Nephron (organoid): ENCODE data around the gene SIGLEC6.

Experiments
- H3K27ac Mint-ChIP-seq, 3 experiments: 2 replicates each; pipeline ENCODE4 v1.8.0; 2020; ENCODE audit warnings: mixed read lengths in 3 of 3, mild to moderate bottlenecking in 2 of 3, moderate library complexity in 1 of 3
- H3K27me3 Mint-ChIP-seq: 2 replicates; pipeline ENCODE4 v1.8.0; 2021; ENCODE audit warnings: low read depth, mild to moderate bottlenecking, moderate library complexity, mixed read lengths
- H3K36me3 Mint-ChIP-seq: 2 replicates; pipeline ENCODE4 v1.8.0; 2020; ENCODE audit warnings: low read depth, mixed read lengths
- H3K4me1 Mint-ChIP-seq: 2 replicates; pipeline ENCODE4 v1.8.0; 2020; ENCODE audit warnings: mixed read lengths
- H3K4me3 Mint-ChIP-seq, 3 experiments: 2 replicates each; pipeline ENCODE4 v1.8.0; 2020; ENCODE audit warnings: mild to moderate bottlenecking in 3 of 3, mixed read lengths in 3 of 3, moderate library complexity in 2 of 3
- H3K9me3 Mint-ChIP-seq: 2 replicates; pipeline ENCODE4 v1.8.0; 2020; ENCODE audit warnings: mixed read lengths
- CTCF ChIP-seq, 3 experiments: fragments of 200-600 bp; sonication (generic); IDR thresholded peaks; one replicate each; pipeline ENCODE4 v1.5.0; 2021; ENCODE audit warnings: antibody characterized with exemption in 3 of 3; ENCODE audit not compliant: unreplicated experiment in 3 of 3

SIGLEC6 gene

GRCh38 chr19:51497666-51498065, 33.8 kb downstream of the SIGLEC6 start:
- peaks cover 27% of the 10 kb centered on the region for H3K9me3 Mint-ChIP-seq
- TF ChIP-seq CTCF (IDR thresholded peaks at IDR 0.05; ENCODE audit: unreplicated experiment in 3 of 3), result no peak
- H3K4me3 Mint-ChIP-seq, result no peak overlapping the region
- no peak overlapping the region for H3K27ac Mint-ChIP-seq
- H3K36me3 Mint-ChIP-seq, result no peaks in the 10 kb centered on the region
- H3K27me3 Mint-ChIP-seq, result no peaks in the 10 kb centered on the region
- no peaks in the 10 kb centered on the region for H3K4me1 Mint-ChIP-seq

DNA sequence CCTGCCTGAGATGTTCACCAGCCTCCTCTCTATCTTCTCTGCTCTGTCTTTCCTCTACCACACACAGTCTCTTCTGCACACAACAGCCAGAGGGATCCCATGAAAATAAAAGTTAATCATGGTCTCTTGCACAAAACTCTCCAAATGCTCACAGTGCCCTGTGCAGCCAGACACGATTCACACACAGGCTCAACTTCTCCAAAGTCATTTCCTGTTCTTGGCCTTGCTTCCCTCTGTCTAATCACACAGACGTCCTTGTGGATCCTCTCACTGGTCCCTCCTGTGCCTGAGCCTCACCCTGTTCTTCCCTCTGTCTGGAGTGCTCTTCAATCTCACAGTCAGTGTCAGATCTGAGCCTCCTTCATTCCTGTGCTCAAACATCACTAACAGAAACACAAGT, 37.7 kb downstream of the SIGLEC6 start:
- Mint-ChIP-seq H3K27ac (no peak overlapping the region), H3K4me3 (no peak overlapping the region)

DNA sequence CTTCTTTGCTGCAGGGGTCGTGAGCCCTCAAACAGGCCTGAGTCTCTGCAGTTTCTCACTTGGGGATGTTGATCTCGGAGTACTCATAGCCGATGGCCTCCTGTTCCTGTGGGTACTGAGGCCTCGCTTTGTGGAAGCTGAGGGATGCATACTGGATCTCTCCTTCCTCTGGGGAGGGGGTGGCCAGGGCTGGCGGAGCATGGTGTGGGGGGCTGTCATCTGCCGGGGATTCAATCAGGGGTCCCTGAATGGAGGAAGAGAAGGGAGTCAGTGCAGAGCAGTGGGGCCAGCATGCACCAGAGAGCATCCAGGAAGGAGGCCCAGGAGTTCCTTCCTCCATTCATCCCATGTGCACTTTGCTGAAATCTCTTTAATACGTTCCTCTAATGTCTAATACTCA, 39.9 kb downstream of the SIGLEC6 start:
- Mint-ChIP-seq H3K4me3 (no peak overlapping the region), H3K36me3 (no peaks in the 10 kb centered on the region), H3K4me1 (no peaks in the 10 kb centered on the region), H3K27me3 (no peaks in the 10 kb centered on the region), H3K27ac (no peak overlapping the region), H3K9me3 (peaks cover 12% of the 10 kb centered on the region)
- no peak for TF ChIP-seq CTCF (IDR thresholded peaks at IDR 0.05; ENCODE audit: unreplicated experiment in 3 of 3)

More for the DNA sequence above, 37.7 kb downstream of the SIGLEC6 start:
- H3K4me1 Mint-ChIP-seq, result no peaks in the 10 kb centered on the region
- H3K9me3 Mint-ChIP-seq, result peaks cover 20% of the 10 kb centered on the region
- TF ChIP-seq CTCF (IDR thresholded peaks at IDR 0.05; ENCODE audit: unreplicated experiment in 3 of 3), result no peak
- H3K27me3 Mint-ChIP-seq, result no peaks in the 10 kb centered on the region
- H3K36me3 Mint-ChIP-seq, result no peaks in the 10 kb centered on the region

DNA sequence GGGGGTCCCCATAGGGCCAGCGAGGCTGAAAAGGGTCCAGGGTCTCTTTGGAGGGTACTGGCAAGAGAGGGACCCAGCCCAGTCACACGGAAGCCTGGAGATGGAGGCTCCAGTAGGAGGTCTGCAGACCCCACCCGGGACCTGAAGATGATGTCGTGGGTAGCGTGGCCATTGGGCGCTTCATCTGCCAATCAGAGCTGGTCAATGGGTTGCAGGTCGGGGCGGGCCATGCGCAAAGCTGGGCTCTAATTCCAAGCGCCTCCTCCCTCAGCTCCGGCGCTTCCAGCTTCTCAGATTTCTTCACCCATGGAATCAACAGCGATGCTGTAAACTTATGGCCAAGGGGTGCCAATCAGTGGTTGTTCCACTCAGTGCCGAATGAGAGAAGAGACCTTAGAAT, 40.8 kb downstream of the SIGLEC6 start:
- Mint-ChIP-seq H3K36me3 (no peaks in the 10 kb centered on the region), H3K27me3 (no peaks in the 10 kb centered on the region), H3K27ac (no peak overlapping the region), H3K4me3 (no peak overlapping the region), H3K9me3 (peaks cover 14% of the 10 kb centered on the region), H3K4me1 (no peaks in the 10 kb centered on the region)
- TF ChIP-seq CTCF (IDR thresholded peaks at IDR 0.05; ENCODE audit: unreplicated experiment in 3 of 3), result no peak

GRCh38 chr19:51489113-51489512, 42.4 kb downstream of the SIGLEC6 start:
- no peak for TF ChIP-seq CTCF (IDR thresholded peaks at IDR 0.05; ENCODE audit: unreplicated experiment in 3 of 3)
- H3K27me3 Mint-ChIP-seq, result no peaks in the 10 kb centered on the region
- no peaks in the 10 kb centered on the region for H3K4me1 Mint-ChIP-seq
- no peaks in the 10 kb centered on the region for H3K36me3 Mint-ChIP-seq
- H3K27ac Mint-ChIP-seq, result no peak overlapping the region
- H3K9me3 Mint-ChIP-seq, result peaks cover 18% of the 10 kb centered on the region
- H3K4me3 Mint-ChIP-seq, result no peak overlapping the region

- Mint-ChIP-seq H3K9me3 (peaks cover 18% of the 10 kb centered on the region), H3K4me3 (no peak overlapping the region), H3K27ac (no peak overlapping the region), H3K4me1 (no peaks in the 10 kb centered on the region), H3K27me3 (peaks cover 2% of the 10 kb centered on the region), H3K36me3 (no peaks in the 10 kb centered on the region)
- TF ChIP-seq CTCF (IDR thresholded peaks at IDR 0.05; ENCODE audit: unreplicated experiment in 3 of 3), result no peak
Measured at GRCh38 chr19:51488491-51488890, 43.0 kb downstream of the SIGLEC6 start.
